ENCODE data around the gene ELAPOR2. TPM values are rescaled to one million over a fixed set of nuclear protein-coding genes. Genes with fewer than 3 reads are reported as not detected.

The ELAPOR2 gene
- total and polyA plus RNA-seq, 2 of the 4 experiments (the other 2 are of a cell fraction): 0.62 to 1.3 TPM

GRCh38 chr7:87016606-87017005 lies 42.8 kb downstream of the ELAPOR2 start:
- CTCF ChIA-PET: no interaction called here
- Histone ChIP-seq H3K27ac (ENCODE audit: insufficient read depth, low read length) (no peak overlapping the region), H3K56ac (ENCODE audit: extremely low read depth, insufficient read depth, low read length) (no peak overlapping the region), H4K5ac (ENCODE audit: low read depth, low read length) (no peak overlapping the region), H2AFZ (replicated peaks; ENCODE audit: low read length, poor library complexity) (no peak overlapping the region), H3K79me1 (ENCODE audit: low read depth in 1 of 2, low read length in 2 of 2) (no peaks in the 10 kb centered on the region), H3K4me1 (ENCODE audit: control insufficient read depth, insufficient read depth, low read length) (no peaks in the 10 kb centered on the region), H3K27me3 (ENCODE audit: control insufficient read depth, insufficient read depth, low read length) (no peaks in the 10 kb centered on the region), H3K9ac (ENCODE audit: low read depth, low read length) (no peak overlapping the region), H4K8ac (ENCODE audit: low read depth in 2 of 2, low read length in 2 of 2) (no peak overlapping the region), H2BK5ac (ENCODE audit: low read depth, low read length, poor library complexity, severe bottlenecking) (no peak overlapping the region), H2AK5ac (ENCODE audit: low read depth, low read length) (no peak overlapping the region), H3K4ac (ENCODE audit: low read depth, low read length) (no peak overlapping the region), H3K14ac (replicated peaks; ENCODE audit: low read depth, low read length) (no peak overlapping the region), H3K23ac (ENCODE audit: low read depth, low read length) (no peak overlapping the region), H3K4me2 (ENCODE audit: low read depth, low read length) (no peak overlapping the region), H3K36me3 (ENCODE audit: control insufficient read depth, insufficient read depth, low read length) (no peaks in the 10 kb centered on the region), H2BK20ac (ENCODE audit: low read depth, low read length) (no peak overlapping the region), H4K91ac (ENCODE audit: insufficient read depth, low read depth, low read length) (no peak overlapping the region), H3K9me3 (ENCODE audit: control insufficient read depth, insufficient read depth, low read length) (no peaks in the 10 kb centered on the region), H2BK15ac (ENCODE audit: low read depth, low read length) (no peak overlapping the region), H3K18ac (ENCODE audit: low read depth, low read length) (no peak overlapping the region), H2AK9ac (replicated peaks; ENCODE audit: low read depth, low read length, poor library complexity) (no peak overlapping the region), H2BK120ac (ENCODE audit: low read depth, low read length) (no peak overlapping the region), H4K20me1 (ENCODE audit: insufficient read depth, low read length) (no peaks in the 10 kb centered on the region), H3K4me3 (ENCODE audit: insufficient read depth, low read depth, low read length) (no peak overlapping the region), H3K9me1 (ENCODE audit: insufficient read depth, low read length) (no peaks in the 10 kb centered on the region)
- DNase-seq: no peak
- dilution Hi-C loops (cut with HindIII; ENCODE audit: low sequenced_read_pairs, unreplicated experiment) (no loop called here), in situ Hi-C loops (cut with MboI; ENCODE audit: low sequenced_read_pairs) (no loop called here), intact Hi-C loops (cut with micrococcal nuclease) (no loop called here)
- no CpG with 5 or more reads among the region's 4 CpGs for WGBS, 2 experiments (ENCODE audit: extremely low coverage in 2 of 2, insufficient read length in 1 of 2)
- POLR2A ChIA-PET (ENCODE audit: unreplicated experiment): no interaction called here
- ATAC-seq (ENCODE audit: low read depth): no peak
- BruUV-seq (replicated peaks): no TSS peak
- TF ChIP-seq FOS (IDR thresholded peaks at IDR 0.05; ENCODE audit: low read depth, low read length) (no peak), MAZ (IDR thresholded peaks at IDR 0.05; ENCODE audit: borderline replicate concordance, low read depth, low read length) (no peak), RAD21 (IDR thresholded peaks at IDR 0.05; ENCODE audit: low read length) (no peak), BHLHE40 (IDR thresholded peaks at IDR 0.05; ENCODE audit: low read depth, low read length) (no peak), MXI1 (IDR thresholded peaks at IDR 0.05; ENCODE audit: borderline replicate concordance, low read depth, low read length) (no peak), CTCF (conservative IDR thresholded peaks at IDR 0.05; ENCODE audit: low read depth, low read length) (no peak)
